Activated T-cell treated with anti-CD3 and anti-CD28 coated beads, Interleukin-2, amount 50 U/mL, for 48 hours (primary cell): ENCODE measurements around the gene B3GLCT.
A peak's percentile ranks its signal among the peaks of the same experiment; 100 is the strongest.
"Not testable (repeated sequence)": the region's sequence is repeated elsewhere in the genome, so short reads cannot be mapped to it uniquely, and the experiment has no call there.

ENCODE experiments used
- DNase-seq, 2 experiments: peaks; one replicate each; pipeline ENCODE4 v3.0.0-alpha.2; 2020

The B3GLCT gene

GRCh38 chr13:31184981-31185645 is 14.7 kb upstream of the B3GLCT start:
- no peak for DNase-seq

GRCh38 chr13:31191748-31192147 is 8.0 kb upstream of the B3GLCT start:
- DNase-seq = no peak

- DNase-seq = no peak
These were observed 7.5 kb upstream of the B3GLCT start for GRCh38 chr13:31192306-31192705.

GRCh38 chr13:31195616-31196015 is 4.2 kb upstream of the B3GLCT start:
- DNase-seq = no peak

GRCh38 chr13:31196992-31197391 is 2.8 kb upstream of the B3GLCT start:
- DNase-seq = no peak

GRCh38 chr13:31198519-31198918 is 1.3 kb upstream of the B3GLCT start:
- no peak for DNase-seq

- DNase-seq = no peak
These were observed 287 bp upstream of the B3GLCT start for GRCh38 chr13:31199527-31199848.

GRCh38 chr13:31200637-31200971 is 829 bp downstream of the B3GLCT start:
- no peak for DNase-seq

- DNase-seq = no peak
These were observed 1.7 kb downstream of the B3GLCT start for GRCh38 chr13:31201341-31202031.

- peak in 1 of 2 experiments; percentile 25 for DNase-seq
These were observed 4.8 kb downstream of the B3GLCT start for GRCh38 chr13:31204592-31204991.

- DNase-seq = no peak
These were observed 8.1 kb downstream of the B3GLCT start for GRCh38 chr13:31207661-31208552.

- no peak for DNase-seq
These were observed 8.9 kb downstream of the B3GLCT start for GRCh38 chr13:31208559-31209122.

GRCh38 chr13:31209172-31209840 is 9.5 kb downstream of the B3GLCT start:
- no peak for DNase-seq

- no peak for DNase-seq
These were observed 10.1 kb downstream of the B3GLCT start for GRCh38 chr13:31209841-31210210.

- no peak for DNase-seq
These were observed 14.0 kb downstream of the B3GLCT start for GRCh38 chr13:31213651-31214289.

GRCh38 chr13:31214435-31214834 is 14.7 kb downstream of the B3GLCT start:
- DNase-seq = no peak

GRCh38 chr13:31216916-31217315 is 17.1 kb downstream of the B3GLCT start:
- DNase-seq = not testable (repeated sequence)

- DNase-seq = no peak
These were observed 20.3 kb downstream of the B3GLCT start for GRCh38 chr13:31219909-31220598.

- no peak for DNase-seq
These were observed 21.3 kb downstream of the B3GLCT start for GRCh38 chr13:31221057-31221456.

- no peak for DNase-seq
These were observed 23.4 kb downstream of the B3GLCT start for GRCh38 chr13:31223215-31223614.

GRCh38 chr13:31223640-31224039 is 23.9 kb downstream of the B3GLCT start:
- DNase-seq = no peak

GRCh38 chr13:31224174-31224669 is 24.4 kb downstream of the B3GLCT start:
- DNase-seq = no peak
